GM18858 (cell line): ENCODE results near the gene GOLGA8N.

Experiments used
- ATAC-seq: cut with Tn5 transposase; IDR thresholded peaks from one replicate; pipeline ENCODE4 v1.9.1; 2021; ENCODE audit not compliant: unreplicated experiment

GOLGA8N gene

GRCh38 chr15:32649342-32649741 lies 56.1 kb downstream of the GOLGA8N start:
- no peak for ATAC-seq

DNA sequence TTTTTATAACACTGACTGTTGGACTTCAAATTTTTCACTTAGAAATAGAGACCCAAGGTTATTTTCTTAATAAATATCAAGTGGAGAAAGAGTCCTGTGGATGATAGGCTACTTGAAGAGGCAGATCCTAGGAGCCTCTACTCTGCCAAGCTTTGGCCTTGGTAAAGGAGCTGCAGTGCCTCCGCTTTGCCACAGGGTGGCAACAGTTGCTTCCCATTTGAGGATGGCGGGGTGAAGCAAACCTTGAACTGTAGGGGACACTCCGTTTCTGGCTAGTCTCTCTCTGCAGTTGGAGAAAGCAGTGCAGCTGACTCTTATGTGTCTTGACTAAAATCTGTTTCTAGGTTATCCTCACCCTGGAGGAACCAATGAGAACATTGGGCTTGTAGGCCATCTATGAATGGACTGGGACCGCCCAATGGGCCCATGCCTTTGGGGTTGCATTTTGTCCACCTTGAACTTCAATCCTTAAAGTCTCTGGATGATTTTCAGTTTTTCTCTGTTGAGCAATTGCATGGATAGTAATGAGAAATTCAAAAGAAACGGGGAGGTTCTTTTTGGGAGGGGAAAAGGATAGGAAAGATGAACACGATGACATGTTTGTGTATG lies 58.1 kb downstream of the GOLGA8N start:
- ATAC-seq, result peak; percentile 49

GRCh38 chr15:32652178-32652577 lies 58.9 kb downstream of the GOLGA8N start:
- ATAC-seq, result no peak

- ATAC-seq, result no peak
Observed at GRCh38 chr15:32656091-32656490, 62.8 kb downstream of the GOLGA8N start.

DNA sequence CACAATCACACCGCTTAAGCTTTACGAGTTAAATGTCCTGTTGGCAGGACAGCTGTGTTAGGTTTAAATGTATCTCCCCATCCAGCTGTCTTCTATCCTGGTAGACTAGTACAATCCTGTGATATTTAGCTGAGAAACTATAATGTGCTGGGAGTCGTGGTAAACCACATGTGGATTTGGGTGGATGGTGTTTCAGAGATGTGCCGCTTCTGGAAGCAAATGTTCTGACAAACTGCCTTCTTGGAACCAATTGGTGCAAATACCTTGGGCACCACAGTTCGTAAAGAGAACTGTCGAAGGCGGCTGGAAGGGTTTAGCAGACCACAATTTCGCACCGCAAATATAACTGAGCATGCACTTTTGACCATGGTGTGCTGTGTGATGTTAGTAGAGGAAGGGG lies 63.2 kb downstream of the GOLGA8N start:
- no peak for ATAC-seq
